Adrenal gland (tissue), 12 donors: ENCODE measurements around the gene MMP27. TPM values are rescaled to one million over a fixed set of nuclear protein-coding genes. Genes with fewer than 3 reads are reported as not detected.

Experiments
- DNase-seq, 7 donors: peaks; one replicate each; pipeline ENCODE4 v3.0.0-alpha.2; 2019 to 2020
- H3K27ac ChIP-seq, 5 donors: fragments of 200-600 bp; sonication (generic) in 4 of 5; 1 replicate in 3 of 5; 2 replicates in 2 of 5; pipeline versions ENCODE4 v1.5.1 to v1.8.0; 2016 to 2020; ENCODE audit warnings: mild to moderate bottlenecking in 1 of 5
- H3K27me3 ChIP-seq: fragments of 200-600 bp; 2 replicates; pipeline ENCODE4 v1.8.0; 2021
- H3K36me3 ChIP-seq, 2 donors: fragments of 200-600 bp; replicated peaks in 1 of 2; 1 replicate in 1 of 2; 2 replicates in 1 of 2; pipeline versions ENCODE4 v1.5.1 to v1.8.0; 2018 to 2022
- H3K4me1 ChIP-seq, 2 donors: fragments of 200-600 bp; replicated peaks in 1 of 2; 1 replicate in 1 of 2; 2 replicates in 1 of 2; pipeline versions ENCODE4 v1.5.1 to v1.8.0; 2018 to 2021
- H3K4me3 ChIP-seq, 4 donors: fragments of 200-600 bp; sonication (generic) in 3 of 4; one replicate each; pipeline ENCODE4 v1.5.1; 2016 to 2018
- H3K9me3 ChIP-seq, 3 donors: fragments of 200-600 bp; sonication (generic) in 1 of 3; replicated peaks in 1 of 3; 1 replicate in 2 of 3; 2 replicates in 1 of 3; pipeline versions ENCODE4 v1.5.1 to v1.8.0; 2016 to 2021
- POLR2A ChIP-seq, 2 donors: fragments of 450-650 bp; IDR thresholded peaks; one replicate each; pipeline ENCODE4 v1.6.1; 2017; ENCODE audit warnings: antibody characterized with exemption in 2 of 2, mild to moderate bottlenecking in 2 of 2, moderate library complexity in 1 of 2
- WGBS, 4 donors: extraction: QIAGEN DNeasy Blood & Tissue Kit in 2 of 4; methylation state at CpG; one replicate each; pipeline versions ENCODE4 v1.1.5 to v1.1.7; 2013 to 2017; 5-methylcytosine and 5-hydroxymethylcytosine counted together
- intact Hi-C, 2 donors: fragments of 100-400 bp; cut with DNase I; formaldehyde crosslinking; loops; one replicate each; pipeline versions ENCODE4 v1.14.1 to v1.15.0; 2022 to 2023
- polyA plus RNA-seq, 3 donors: library from polyadenylated mRNA; stranded (reverse); fragments of 200-250 nt in 2 of 3; fragments of 350-450 nt in 1 of 3; fragmentation: Illumina TruSeq in 1 of 3; extraction: RNeasy Lipid Tissue Mini Kit (QIAGEN cat#74804) in 1 of 3; gene quantifications; one replicate each; pipeline ENCODE4 v1.2.3, GENCODE V29; 2013 to 2014
- total RNA-seq, 9 donors: library from RNA; depleted of rRNA in 4 of 9; stranded (reverse); fragments of >200 nt in 4 of 9; fragments of 120-200 nt in 1 of 9; fragmentation: NEBNext Ultra II Directional in 1 of 9; extraction: Animal tissue kit (Norgen Biotek cat#: 25700) in 1 of 9; gene quantifications; one replicate each; pipeline versions ENCODE4 v1.1.0 to v1.2.4, GENCODE V29; 2013 to 2023
- TF ChIP-seq, protein P1 (sequence below), 6 experiments: fragments of 450-650 bp in 4 of 6; fragments of 200-600 bp in 2 of 6; sonication (generic) in 1 of 6; IDR thresholded peaks; 1 replicate in 5 of 6; 2 replicates in 1 of 6; pipeline versions ENCODE4 v1.5.1 to v1.8.0; 2016 to 2021; ENCODE audit warnings: antibody characterized with exemption in 6 of 6, mild to moderate bottlenecking in 2 of 6, moderate library complexity in 1 of 6
- donor health status: healthy with polysubstance abuse.
- donor health status: Bipolar disorder and iron deficiency.
- donor health status: DM: yes; HTN: yes; CAD: no.
- donor health status: DM: no; HTN: no; CAD: no.
- donor health status: DM: no; HTN: no; CAD: no.
- donor health status: DM: yes; HTN: yes; CAD: no.

The MMP27 gene
- total and polyA plus RNA-seq, 12 donors, result not detected

DNA sequence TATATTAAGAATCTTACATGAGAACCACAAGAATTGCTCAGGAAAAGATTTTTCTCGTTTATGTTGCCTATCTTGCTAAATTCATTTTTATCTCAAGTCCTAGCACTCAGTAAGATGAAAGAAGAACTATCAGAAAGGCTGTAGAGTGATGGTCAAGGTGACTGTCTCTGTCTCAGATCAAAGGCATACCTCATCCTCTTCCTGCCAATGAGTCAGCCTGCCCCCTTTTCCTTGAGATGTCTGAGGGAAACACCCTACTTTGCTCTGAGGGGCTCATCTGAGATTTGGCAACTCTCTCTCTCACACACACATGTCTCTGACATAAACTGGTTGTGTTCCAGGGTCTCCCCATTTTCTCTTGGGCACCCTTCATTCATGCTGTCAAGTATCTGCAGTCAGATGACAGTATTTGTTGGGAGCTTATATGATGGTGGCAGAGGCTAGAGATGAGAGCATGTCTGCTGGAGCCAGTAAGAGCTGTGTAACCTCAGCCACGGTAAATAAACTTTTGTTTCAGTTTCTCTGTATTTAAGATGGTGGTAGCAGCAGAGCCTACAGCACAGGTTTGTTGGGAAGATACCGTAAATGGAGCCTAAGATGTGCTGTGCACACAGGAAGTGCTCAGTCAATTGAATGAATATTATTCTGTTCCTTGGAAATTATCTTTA, 1.6 kb downstream of the MMP27 start:
- intact Hi-C loops, result no loop called here
- 58 to 78% (median 72%) methylated on average over 3 of the region's 3 CpGs for WGBS, 4 donors
- Histone ChIP-seq H3K4me1 (no peaks in the 10 kb centered on the region), H3K4me3 (no peak overlapping the region), H3K9me3 (no peaks in the 10 kb centered on the region), H3K27me3 (no peaks in the 10 kb centered on the region), H3K27ac (no peak overlapping the region), H3K36me3 (no peaks in the 10 kb centered on the region)
- no peak for TF ChIP-seq POLR2A (IDR thresholded peaks at IDR 0.05)
- TF ChIP-seq, protein P1, sequence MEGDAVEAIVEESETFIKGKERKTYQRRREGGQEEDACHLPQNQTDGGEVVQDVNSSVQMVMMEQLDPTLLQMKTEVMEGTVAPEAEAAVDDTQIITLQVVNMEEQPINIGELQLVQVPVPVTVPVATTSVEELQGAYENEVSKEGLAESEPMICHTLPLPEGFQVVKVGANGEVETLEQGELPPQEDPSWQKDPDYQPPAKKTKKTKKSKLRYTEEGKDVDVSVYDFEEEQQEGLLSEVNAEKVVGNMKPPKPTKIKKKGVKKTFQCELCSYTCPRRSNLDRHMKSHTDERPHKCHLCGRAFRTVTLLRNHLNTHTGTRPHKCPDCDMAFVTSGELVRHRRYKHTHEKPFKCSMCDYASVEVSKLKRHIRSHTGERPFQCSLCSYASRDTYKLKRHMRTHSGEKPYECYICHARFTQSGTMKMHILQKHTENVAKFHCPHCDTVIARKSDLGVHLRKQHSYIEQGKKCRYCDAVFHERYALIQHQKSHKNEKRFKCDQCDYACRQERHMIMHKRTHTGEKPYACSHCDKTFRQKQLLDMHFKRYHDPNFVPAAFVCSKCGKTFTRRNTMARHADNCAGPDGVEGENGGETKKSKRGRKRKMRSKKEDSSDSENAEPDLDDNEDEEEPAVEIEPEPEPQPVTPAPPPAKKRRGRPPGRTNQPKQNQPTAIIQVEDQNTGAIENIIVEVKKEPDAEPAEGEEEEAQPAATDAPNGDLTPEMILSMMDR (IDR thresholded peaks at IDR 0.05), result no peak
- no peak for DNase-seq

DNA sequence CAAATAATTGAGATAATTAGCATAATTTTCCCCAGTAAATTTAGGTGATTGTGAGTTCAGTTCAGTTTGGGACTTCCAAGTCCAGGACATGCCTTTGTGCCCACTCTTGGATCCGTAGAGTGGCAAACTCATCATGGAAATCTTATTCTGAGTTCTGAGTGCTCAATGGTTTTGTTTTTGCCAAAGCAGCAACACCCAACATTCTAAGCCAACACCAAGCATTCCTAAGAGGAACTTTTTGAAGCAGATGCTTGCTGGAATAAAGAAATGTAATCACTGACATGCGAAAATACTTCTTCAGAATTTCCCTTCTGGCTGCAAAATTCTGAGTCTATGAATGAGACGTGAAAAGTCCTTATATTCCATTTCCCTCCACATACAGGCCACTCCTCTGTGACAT, 10.4 kb downstream of the MMP27 start:
- Histone ChIP-seq H3K27ac (no peak overlapping the region), H3K36me3 (no peaks in the 10 kb centered on the region), H3K27me3 (no peaks in the 10 kb centered on the region), H3K9me3 (no peaks in the 10 kb centered on the region), H3K4me3 (no peak overlapping the region), H3K4me1 (no peaks in the 10 kb centered on the region)
- no peak for DNase-seq
- WGBS, 4 donors, result 74 to 85% (median 79%) methylated on average over 3 of the region's 3 CpGs
- intact Hi-C loops, result no loop called here
- TF ChIP-seq, protein P1 (IDR thresholded peaks at IDR 0.05), result no peak
- TF ChIP-seq POLR2A (IDR thresholded peaks at IDR 0.05), result no peak

DNA sequence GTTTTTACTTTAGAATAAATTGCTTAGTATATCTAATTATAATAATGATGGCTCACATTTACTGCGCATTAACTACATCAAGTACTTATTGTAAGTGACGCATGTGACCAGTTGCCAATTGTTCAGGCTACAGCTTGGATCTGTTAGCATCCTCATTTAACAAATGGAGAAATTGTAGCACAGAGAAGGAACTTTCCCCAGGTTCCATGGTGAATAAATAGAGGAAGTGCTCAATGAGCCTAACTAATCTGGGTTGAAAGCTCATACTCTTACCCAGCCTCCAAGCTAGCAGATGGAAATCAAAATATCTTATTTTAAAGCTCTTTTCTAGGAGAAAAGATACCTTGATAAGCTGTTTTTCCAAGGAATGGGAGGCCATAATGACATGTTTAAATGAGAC, 19.8 kb downstream of the MMP27 start:
- Histone ChIP-seq H3K4me3 (peak overlapping the region in 1 of 4 donors; percentile 3), H3K27me3 (no peaks in the 10 kb centered on the region), H3K4me1 (no peaks in the 10 kb centered on the region), H3K27ac (no peak overlapping the region), H3K9me3 (no peaks in the 10 kb centered on the region), H3K36me3 (no peaks in the 10 kb centered on the region)
- WGBS, 4 donors, result 81 to 94% (median 84%) methylated on average over 2 of the region's 2 CpGs
- TF ChIP-seq POLR2A (IDR thresholded peaks at IDR 0.05), result no peak
- TF ChIP-seq, protein P1 (IDR thresholded peaks at IDR 0.05), result no peak
- intact Hi-C loops, result no loop called here
- no peak for DNase-seq

DNA sequence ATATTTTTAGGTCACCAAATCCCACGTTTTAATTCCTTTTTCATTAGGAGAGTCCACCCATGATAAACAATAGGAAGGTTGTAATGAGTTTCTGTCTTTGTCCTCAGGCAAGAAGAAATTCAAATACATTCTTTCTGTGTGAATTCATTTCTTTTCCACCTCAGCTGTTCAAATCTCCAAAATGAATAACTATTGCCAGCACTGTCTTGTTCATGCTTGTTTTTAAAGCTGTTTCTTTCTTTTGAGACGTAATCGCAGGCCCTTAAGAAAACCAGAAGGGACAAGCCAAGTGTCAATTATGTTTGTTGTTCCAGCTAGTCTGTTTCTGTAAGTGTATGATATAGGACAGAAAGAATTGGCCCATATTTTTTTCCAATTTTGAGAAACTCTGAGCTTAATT, 20.2 kb downstream of the MMP27 start:
- TF ChIP-seq, protein P1 (IDR thresholded peaks at IDR 0.05), result no peak
- no peak for TF ChIP-seq POLR2A (IDR thresholded peaks at IDR 0.05)
- intact Hi-C loops, result no loop called here
- Histone ChIP-seq H3K36me3 (no peaks in the 10 kb centered on the region), H3K9me3 (no peaks in the 10 kb centered on the region), H3K27ac (no peak overlapping the region), H3K4me3 (no peak overlapping the region), H3K4me1 (no peaks in the 10 kb centered on the region), H3K27me3 (no peaks in the 10 kb centered on the region)
- WGBS, 4 donors, result 53 to 58% (median 57%) methylated on average over 3 of the region's 3 CpGs
- no peak for DNase-seq
